ENCODE data around the gene RBBP6.

RBBP6 gene

DNA sequence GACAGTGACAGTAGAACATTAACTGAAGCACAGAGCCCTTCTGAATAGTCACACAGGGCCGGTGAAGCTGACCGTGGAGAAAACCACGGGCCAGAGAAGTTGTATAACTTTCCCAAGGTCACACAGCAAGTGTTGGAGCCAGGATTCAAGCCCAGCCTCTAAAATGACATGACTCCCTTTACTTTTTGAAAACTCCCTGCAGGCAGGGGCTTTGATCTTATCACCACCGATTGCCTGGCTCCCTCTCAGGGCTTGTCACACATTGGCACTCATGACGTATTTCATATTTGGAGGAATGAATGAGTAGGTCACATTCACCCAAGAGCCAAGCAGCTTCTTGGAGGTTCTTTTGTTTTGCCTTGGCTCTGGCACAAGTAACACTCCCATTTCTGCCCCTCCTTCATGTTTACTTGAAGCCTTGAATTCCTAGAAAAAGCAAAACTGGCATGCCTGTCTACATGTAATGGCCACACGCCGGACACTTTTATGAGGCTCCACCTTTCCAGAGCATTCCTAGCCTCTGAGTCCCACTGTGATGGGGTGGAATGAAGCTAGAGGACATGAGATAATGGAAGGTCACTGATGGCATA, 13.3 kb upstream of the RBBP6 start:
- DNase-seq: no peak

DNA sequence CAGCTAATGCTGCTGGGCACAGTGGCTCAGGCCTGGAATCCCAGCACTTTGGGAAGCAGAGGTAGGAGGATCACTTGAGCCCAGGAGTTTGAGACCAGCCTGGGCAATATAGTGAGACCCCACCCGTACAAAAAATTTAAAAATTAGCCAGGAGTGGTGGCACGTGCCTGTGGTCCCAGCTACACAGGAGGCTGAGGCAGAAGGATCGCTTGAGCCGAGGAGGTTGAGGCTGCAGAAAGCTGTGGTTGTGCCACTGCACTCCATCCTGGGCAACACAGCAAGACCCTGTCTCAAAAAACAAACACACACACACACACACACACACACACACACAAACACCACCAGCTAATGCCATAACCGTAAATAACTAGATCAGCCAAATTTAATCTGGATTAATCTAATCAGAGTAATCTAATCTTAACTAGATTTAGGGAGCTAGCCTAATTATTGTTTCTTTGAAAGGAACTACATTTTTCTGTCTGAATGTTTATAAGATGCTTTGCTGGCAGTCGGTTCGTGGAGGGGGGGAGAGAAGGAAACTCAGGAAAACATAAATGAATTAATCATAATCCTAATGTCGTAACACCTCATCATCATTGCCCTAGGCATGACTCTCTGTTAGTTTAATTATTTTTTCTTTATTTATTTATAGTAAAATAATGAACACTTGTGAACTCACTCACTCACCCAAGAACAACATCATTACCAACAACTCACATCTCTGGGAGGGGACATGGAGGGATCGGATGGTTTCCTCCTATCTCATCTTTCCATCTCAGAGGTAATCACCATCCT, 12.5 kb upstream of the RBBP6 start:
- DNase-seq: no peak

- DNase-seq: no peak
These were observed 8.2 kb upstream of the RBBP6 start for GRCh38 chr16:24531166-24531565.

- DNase-seq: no peak
These were observed 4.7 kb upstream of the RBBP6 start for GRCh38 chr16:24534620-24535019.

DNA sequence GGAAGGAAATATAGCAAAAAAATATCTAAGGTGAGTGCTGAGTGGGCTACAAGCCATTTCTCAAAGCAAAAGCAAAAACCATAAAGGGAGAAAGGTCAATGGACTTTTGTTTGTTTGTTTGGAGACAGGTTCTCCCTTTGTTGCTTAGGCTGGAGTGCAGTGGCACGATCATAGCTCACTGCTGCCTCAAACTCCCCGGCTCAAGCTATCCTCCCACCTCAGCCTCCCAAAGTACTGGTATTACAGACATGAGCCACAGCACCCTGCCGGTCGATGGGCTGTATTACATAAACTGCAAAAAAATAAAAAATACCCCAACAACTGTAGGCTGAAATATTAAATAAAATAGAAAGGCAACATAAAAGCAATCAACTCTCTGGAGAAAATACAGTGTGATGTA, 3.5 kb upstream of the RBBP6 start:
- no peak for DNase-seq

GRCh38 chr16:24536671-24537070, 2.7 kb upstream of the RBBP6 start:
- no peak for DNase-seq

GRCh38 chr16:24537474-24538337, 1.7 kb upstream of the RBBP6 start:
- no peak for DNase-seq

- no peak for DNase-seq
These were observed 541 bp upstream of the RBBP6 start for GRCh38 chr16:24538756-24539294.

DNA sequence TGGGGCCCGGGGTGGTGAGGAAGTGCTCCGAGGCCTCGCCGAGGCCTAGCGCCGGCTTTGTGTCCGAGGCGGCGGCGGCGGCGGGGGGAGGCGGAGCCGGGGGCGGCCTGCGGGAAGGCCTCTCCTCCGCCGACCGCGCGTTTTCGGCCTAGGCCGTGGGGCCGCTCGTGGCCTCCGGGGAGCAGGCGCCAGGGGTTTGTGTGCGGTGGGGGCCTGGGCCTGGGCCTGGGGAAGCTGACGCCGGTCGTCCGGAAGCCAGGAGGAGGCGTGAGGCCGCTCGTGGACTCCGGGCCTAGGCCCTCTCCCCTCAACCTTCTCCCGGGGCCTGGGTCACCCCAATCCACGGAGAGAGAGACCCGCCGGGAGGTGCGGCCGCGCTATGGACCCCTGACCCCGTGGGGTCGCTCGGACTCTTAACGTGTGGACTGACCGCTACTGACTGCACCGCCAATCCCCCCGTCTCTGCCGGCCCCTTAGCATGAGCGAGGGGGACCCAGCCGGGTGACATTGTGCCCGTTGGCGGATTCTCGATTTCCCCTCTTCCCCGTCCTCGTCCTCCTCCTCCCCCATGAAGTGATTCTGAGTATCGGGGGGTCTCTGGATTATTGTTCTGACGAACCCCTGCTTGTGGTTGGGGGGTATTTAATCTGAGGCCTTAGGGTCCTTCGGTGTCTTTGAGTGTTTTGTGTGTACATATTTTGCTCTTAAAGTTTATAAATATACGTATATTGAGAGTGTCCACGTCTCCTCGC, 660 bp downstream of the RBBP6 start:
- DNase-seq: peak; percentile 57

DNA sequence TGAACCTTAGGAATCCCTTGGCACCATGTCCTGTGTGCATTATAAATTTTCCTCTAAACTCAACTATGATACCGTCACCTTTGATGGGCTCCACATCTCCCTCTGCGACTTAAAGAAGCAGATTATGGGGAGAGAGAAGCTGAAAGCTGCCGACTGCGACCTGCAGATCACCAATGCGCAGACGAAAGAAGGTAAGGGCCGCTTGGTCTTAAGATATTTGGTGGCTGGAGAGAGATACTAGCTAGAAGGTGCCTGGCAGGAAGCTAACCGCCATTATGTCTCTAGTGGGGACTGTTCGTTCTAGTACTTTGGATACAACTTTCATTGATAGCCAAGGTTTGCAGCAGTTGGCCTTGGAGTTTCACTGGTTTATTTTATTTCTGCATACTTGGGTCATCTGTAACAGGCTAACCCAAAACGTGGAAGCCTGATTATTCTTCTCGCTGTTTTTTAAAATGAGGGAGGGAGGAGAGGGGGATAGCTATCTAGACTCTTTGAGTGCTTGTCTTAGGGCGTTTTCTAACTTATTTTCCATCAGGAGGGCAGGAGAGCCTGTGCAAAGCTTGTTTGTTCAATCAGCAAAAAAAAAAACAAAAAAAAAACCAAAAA, 1.3 kb downstream of the RBBP6 start:
- DNase-seq: peak; percentile 10

- DNase-seq: no peak
These were observed 2.0 kb downstream of the RBBP6 start for GRCh38 chr16:24541233-24541933.

DNA sequence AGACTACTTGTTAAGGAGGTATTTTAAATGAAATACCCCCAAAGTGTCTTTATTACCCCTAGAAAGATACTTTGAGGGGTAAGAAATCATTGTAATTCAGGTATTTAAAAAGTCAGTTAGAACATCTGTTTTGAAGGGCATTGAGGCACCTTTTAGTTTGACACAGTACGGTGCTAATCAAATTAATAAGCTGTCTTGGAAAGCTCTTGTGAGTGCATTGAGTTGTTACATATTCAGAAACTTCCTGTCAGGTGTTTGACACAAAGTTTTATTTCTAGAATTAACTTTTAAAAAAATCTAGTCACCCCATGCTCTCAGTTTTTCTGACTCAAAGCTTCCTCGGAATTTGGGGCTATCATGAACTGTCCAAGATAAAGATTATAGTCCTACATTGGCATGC, 4.6 kb downstream of the RBBP6 start:
- no peak for DNase-seq

DNA sequence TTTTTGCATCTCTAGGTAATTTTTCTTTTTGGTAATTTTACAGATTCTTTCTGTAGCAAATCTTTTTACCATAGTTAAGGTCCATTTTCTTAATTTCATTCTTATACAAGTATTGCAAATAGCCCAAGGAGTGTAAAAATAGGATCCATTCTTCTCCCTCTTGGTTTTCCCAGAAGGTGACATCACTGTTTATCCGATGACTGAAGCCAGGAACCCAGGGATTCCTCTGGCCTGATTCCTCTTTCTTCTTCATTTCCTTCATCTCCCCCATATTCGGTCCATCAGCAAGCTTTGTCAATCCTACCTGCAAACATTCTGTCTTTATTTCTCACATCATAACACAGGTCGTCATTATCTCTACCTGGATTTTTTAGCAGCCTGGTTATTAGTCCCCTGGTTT, 5.3 kb downstream of the RBBP6 start:
- DNase-seq: no peak

GRCh38 chr16:24550295-24550694, 10.9 kb downstream of the RBBP6 start:
- DNase-seq: no peak

- DNase-seq: no peak
These were observed 13.4 kb downstream of the RBBP6 start for GRCh38 chr16:24552705-24553246.

DNA sequence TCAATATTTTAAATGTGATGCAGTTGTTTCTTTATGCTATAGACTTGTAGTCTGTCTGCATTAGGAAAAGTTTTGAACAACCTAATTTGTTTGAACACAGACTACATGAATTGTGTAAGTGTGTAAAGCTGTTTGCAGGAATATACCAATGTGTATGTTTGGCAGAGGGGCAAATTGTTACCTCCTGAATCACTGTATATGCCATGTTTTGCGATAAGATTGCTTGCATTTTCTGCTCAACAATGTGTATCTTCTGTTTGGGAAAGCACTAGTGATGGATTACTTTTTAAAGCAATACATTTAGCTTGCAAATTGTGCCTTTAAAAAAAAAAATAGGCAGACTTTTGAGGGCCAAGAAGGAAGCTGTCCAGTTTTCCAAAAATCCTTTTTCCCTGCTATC, 14.6 kb downstream of the RBBP6 start:
- DNase-seq: no peak

GRCh38 chr16:24555346-24555872, 16.0 kb downstream of the RBBP6 start:
- DNase-seq: no peak

GRCh38 chr16:24562811-24563210, 23.4 kb downstream of the RBBP6 start:
- no peak for DNase-seq

DNA sequence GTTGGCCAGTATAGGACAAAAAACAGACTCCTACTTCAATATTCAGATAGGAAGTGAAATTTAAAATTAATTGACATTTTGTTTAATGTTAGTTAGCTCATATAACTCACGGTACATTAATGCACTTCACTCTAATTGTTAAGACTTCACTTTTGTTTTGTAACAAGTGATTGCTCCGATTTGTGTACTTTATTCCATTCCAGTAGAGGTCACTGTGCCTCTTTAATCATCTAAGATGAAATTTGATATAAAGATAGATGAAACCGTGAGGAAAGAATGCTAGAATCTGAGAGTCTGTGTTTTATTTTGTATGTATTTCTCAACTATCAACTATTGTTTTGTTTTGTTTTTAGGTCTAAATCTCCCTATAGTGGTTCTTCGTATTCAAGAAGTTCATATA, 29.0 kb downstream of the RBBP6 start:
- DNase-seq: no peak

GRCh38 chr16:24571096-24571495, 31.7 kb downstream of the RBBP6 start:
- no peak for DNase-seq

GRCh38 chr16:24572069-24572468, 32.7 kb downstream of the RBBP6 start:
- no peak for DNase-seq
